ENCODE results near the gene UBE2E1.
"Not testable (repeated sequence)": the region's sequence is repeated elsewhere in the genome, so short reads cannot be mapped to it uniquely, and the experiment has no call there.

The UBE2E1 gene

GRCh38 chr3:23881993-23882392 is 76.2 kb downstream of the UBE2E1 start:
- DNase-seq (ENCODE audit: low spot score) = not testable (repeated sequence)

- no peak for DNase-seq (ENCODE audit: low spot score)
These were observed 76.7 kb downstream of the UBE2E1 start for GRCh38 chr3:23882487-23882918.

- no peak for DNase-seq (ENCODE audit: low spot score)
These were observed 78.7 kb downstream of the UBE2E1 start for GRCh38 chr3:23884481-23884880.

GRCh38 chr3:23885210-23885609 is 79.5 kb downstream of the UBE2E1 start:
- no peak for DNase-seq (ENCODE audit: low spot score)

GRCh38 chr3:23886311-23886710 is 80.6 kb downstream of the UBE2E1 start:
- no peak for DNase-seq (ENCODE audit: low spot score)

GRCh38 chr3:23888617-23889228 is 83.0 kb downstream of the UBE2E1 start:
- no peak for DNase-seq (ENCODE audit: low spot score)

GRCh38 chr3:23889386-23889785 is 83.6 kb downstream of the UBE2E1 start:
- no peak for DNase-seq (ENCODE audit: low spot score)

GRCh38 chr3:23889950-23890349 is 84.2 kb downstream of the UBE2E1 start:
- no peak for DNase-seq (ENCODE audit: low spot score)

GRCh38 chr3:23894254-23895061 is 88.7 kb downstream of the UBE2E1 start:
- DNase-seq (ENCODE audit: low spot score) = no peak

GRCh38 chr3:23895181-23895580 is 89.4 kb downstream of the UBE2E1 start:
- no peak for DNase-seq (ENCODE audit: low spot score)

GRCh38 chr3:23900744-23901143 is 95.0 kb downstream of the UBE2E1 start:
- DNase-seq (ENCODE audit: low spot score) = peak; percentile 31

GRCh38 chr3:23904545-23904944 is 98.8 kb downstream of the UBE2E1 start:
- no peak for DNase-seq (ENCODE audit: low spot score)

GRCh38 chr3:23909341-23909740 is 103.6 kb downstream of the UBE2E1 start:
- DNase-seq (ENCODE audit: low spot score) = no peak

GRCh38 chr3:23911397-23911796 is 105.6 kb downstream of the UBE2E1 start:
- no peak for DNase-seq (ENCODE audit: low spot score)

GRCh38 chr3:23912335-23912734 is 106.6 kb downstream of the UBE2E1 start:
- DNase-seq (ENCODE audit: low spot score) = not testable (repeated sequence)

GRCh38 chr3:23913182-23913581 is 107.4 kb downstream of the UBE2E1 start:
- no peak for DNase-seq (ENCODE audit: low spot score)

GRCh38 chr3:23913873-23914743 is 108.4 kb downstream of the UBE2E1 start:
- no peak for DNase-seq (ENCODE audit: low spot score)

GRCh38 chr3:23915537-23916108 is 109.9 kb downstream of the UBE2E1 start:
- DNase-seq (ENCODE audit: low spot score) = no peak

- no peak for DNase-seq (ENCODE audit: low spot score)
These were observed 110.6 kb downstream of the UBE2E1 start for GRCh38 chr3:23916152-23916885.

GRCh38 chr3:23916886-23917678 is 111.3 kb downstream of the UBE2E1 start, which contains the start of the genes NKIRAS1 and RPL15:
Gene NKIRAS1, minus strand, starts transcription at chr3:23916990. Its CDS starts 6,086 bp downstream, at chr3:23910904.
Gene RPL15, plus strand, starts transcription at chr3:23917132. Its CDS starts 728 bp downstream, at chr3:23917860.
- peak; percentile 86 for DNase-seq (ENCODE audit: low spot score)

Measured in COLO829 (cell line).